Stimulated activated naive CD4-positive, alpha-beta T cell treated with Interleukin-2 at 50 U/mL for 16 hours (primary cell): ENCODE data around the gene DHRS4L2.
"Not testable (repeated sequence)": the region's sequence is repeated elsewhere in the genome, so short reads cannot be mapped to it uniquely, and the experiment has no call there.

Source experiments
- DNase-seq: peaks from one replicate; lab custom pipeline; 2025; lab: John Stamatoyannopoulos, UW

Gene DHRS4L2

DNA sequence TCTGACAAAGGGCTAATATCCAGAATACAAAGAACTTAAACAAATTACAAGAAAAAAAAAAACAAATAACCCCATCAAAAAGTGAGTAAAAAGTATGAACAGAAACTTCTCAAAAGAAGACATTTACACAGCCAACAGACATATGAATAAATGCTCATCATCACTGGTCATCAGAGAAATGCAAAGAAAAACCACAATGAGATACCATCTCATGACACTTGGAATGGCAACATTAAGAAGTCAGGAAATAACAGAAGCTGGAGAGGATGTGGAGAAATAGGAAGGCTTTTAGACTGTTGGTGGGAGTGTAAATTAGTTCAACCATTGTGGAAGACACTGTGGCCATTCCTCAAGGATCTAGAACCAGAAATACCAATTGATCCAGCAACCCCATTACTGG is 30.2 kb downstream of the DHRS4L2 start:
- DNase-seq = not testable (repeated sequence)

DNA sequence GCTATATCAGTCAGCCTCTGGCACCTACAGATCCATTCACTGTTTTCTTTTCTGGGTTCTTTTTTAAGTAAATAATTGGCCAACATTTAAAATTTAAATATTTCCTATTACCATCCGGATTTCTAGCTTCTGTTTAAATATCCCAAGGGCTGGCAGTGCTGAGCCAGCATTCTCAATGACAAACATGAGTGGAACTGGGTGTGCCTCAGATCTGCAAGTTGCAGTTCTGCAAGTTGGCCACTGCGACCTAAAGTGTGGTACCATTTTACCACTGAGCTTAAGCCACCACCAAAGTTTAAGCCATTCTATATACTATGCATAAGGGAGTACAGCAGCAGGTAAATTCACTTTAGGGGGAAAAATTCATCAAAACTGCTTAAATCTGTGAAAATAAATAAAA is 31.2 kb downstream of the DHRS4L2 start:
- DNase-seq = not testable (repeated sequence)

DNA sequence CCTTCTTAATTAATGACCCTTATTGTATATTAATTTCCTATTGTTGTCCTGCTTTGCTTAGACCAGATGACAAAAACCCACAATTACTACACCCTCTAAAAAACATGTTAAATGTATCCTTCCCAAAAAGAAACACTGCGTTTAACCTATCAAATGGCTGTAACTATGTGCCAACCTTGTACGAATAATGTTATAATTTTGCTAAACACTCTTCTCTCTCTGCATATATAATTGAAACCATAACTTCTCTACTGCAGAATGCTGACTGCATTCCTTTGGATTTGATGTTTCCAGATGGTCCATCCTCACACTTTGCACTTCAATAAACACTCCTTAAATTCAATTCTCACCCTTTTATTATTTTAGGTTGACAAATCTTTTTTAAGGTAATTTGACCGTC is 31.8 kb downstream of the DHRS4L2 start:
- not testable (repeated sequence) for DNase-seq

DNA sequence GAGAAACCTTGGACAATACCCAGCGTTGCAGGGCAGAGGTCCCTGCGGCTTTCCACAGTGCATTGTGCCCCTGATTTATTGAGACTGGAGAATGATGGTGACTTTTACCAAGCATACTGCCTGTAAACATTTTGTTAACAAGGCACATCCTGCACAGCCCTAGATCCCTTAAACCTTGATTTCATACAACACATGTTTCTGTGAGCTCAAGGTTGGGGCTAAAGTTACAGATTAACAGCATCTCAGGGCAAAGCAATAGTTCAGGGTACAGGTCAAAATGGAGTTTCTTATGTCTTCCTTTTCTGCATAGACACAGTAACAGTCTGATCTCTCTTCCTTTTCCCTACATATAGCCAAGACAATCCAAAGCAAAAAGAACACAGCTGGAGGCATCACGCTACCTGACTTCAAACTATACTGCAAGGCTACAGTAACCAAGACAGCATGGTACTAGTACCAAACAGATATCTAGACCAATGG is 36.2 kb downstream of the DHRS4L2 start:
- DNase-seq = not testable (repeated sequence)

DNA sequence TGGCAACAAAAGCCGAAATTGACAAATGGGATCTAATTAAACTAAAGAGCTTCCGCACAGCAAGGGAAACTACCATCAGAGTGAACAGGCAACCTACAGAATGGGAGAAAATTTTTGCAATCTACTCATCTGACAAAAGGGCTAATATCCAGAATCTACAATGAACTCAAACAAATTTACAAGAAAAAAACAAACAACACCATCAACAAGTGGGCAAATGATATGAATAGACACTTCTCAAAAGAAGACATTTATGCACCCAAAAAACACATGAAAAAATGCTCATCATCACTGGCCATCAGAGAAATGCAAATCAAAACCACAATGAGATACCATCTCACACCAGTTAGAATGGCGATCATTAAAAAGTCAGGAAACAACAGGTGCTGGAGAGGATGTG is 41.0 kb downstream of the DHRS4L2 start:
- DNase-seq = not testable (repeated sequence)

DNA sequence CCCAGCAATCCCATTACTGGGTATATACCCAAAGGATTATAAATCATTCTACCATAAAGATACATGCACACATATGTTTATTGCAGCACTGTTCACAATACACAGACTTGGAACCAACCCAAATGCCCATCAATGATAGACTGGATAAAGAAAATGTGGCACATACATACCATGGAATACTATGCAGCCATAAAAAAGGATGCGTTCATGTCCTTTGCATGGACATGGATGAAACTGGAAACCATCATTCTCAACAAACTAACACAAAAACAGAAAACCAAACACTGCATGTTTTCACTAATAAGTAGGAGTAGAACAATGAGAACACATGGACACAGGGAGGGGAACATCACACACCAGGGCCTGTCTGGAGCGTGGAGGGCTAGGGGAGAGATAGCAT is 42.6 kb downstream of the DHRS4L2 start:
- not testable (repeated sequence) for DNase-seq

DNA sequence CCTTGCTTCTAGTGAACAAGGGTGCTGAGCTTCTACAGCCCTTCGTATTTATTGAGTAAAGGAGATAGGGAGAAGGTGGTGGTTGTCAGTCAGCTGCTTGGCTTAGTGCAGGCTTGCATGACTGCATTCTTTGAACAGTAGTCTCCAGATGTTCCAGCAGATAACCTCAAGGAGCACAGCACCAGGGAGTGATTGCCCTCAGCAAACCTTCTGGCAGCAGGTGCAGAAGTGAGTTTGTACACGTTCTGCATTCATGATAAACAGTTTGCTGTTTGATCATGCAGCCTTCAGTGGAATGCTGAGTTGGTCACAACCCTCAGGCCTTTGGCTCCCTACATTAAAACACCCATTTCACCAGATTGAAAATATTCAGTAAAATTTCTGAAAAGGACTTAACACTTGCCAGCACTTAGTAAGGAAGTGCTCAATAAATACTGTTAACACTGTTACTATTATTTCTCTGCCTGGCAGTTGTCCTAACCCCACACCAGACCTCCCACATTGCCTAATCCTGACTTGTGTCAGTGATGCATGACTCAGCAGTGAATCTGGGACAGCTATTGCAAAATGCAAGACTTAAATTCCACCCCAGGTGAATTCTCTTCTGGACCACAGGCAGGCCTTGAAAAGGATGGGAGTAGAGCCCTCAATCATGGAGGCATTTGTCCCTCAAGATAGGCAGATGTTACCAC is 44.1 kb downstream of the DHRS4L2 start:
- no peak for DNase-seq

DNA sequence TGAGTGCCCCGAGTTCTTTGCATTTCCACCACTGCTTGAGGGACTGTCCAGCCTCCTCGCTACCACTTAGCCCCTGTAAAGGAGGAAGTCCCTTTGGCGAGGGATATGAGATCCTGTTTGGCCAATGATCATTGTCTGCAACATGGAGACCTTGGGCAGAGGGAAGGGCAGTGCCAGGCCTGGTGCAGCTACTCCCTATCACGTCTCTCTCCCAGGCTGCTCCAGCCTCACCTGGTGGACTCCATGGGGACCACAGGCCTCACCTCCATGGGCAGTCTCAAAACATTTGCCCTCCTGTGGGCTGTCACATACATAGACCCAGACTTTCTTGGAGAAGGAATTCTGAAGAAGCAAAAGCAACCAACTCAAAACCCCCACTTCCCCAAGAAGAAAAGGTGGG is 47.0 kb downstream of the DHRS4L2 start:
- DNase-seq = not testable (repeated sequence)

DNA sequence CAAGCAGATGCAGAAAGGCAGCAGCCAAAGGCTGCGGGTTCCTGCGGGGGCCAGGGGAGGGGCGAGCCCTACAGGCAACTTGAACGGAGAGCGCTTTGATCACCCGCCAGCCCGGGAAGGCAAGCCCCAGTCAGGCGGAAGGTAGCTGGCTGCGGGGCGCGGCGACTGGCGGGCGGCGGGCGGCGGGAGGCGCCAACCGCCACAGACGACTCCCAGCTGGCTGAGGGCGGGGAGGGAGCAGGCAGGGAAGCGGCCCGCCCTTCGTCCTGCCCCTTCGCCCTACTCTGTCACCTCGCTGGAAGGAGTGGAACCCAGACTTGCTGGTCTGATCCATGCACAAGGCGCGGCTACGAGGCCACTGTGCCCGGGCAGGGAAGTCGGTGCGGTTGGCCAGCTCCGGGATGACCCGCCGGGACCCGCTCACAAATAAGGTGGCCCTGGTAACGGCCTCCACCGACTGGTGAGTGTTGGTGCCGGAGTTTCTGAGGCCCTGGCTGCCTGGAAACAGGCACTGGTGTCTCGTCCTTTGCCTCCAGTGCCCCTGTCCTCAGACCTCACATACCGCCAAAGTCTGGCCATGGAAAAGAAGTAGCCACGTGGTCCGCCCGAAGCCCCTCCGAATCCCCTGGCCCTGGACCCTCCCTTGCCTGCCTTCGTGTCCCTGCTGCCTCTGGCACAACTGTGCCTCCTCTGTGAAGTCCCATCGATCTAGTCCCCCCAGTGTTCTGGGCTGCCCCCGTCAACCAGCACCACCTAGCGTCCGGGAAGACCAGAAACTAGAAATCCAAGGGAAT is 47.6 kb downstream of the DHRS4L2 start:
- peak; percentile 50 for DNase-seq

DNA sequence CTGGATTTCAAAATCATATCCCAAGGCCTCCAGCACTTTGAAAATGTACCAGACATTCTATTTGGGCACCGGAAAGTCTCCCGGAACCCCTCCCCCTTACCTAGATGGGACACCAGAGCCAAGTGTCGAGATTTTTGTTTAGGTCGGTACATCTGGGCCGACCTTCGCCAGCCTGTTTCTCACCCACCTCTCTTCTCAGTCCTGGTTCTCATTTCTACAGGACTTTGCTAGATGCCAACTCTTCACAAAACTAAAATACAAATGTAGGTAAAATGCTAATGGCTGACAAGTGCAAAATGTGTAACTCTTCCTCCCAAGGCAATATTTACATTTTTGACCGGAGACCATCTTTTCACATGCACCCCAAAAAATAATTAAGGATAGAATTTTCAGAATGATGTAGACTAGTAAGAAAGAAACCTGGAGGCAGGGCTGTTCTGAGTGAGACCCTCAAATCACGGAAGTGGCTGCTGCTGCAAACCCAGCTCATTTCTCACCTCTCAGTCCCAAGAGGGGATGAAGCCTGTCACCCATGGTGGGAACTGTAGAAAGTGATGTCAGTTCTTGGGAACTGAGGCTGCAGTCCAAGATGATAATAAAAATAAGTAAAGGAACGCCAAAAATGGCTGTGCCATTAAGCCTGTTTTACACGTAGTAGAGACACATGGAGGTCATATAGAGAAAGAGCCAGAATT is 48.4 kb downstream of the DHRS4L2 start:
- DNase-seq = not testable (repeated sequence)

DNA sequence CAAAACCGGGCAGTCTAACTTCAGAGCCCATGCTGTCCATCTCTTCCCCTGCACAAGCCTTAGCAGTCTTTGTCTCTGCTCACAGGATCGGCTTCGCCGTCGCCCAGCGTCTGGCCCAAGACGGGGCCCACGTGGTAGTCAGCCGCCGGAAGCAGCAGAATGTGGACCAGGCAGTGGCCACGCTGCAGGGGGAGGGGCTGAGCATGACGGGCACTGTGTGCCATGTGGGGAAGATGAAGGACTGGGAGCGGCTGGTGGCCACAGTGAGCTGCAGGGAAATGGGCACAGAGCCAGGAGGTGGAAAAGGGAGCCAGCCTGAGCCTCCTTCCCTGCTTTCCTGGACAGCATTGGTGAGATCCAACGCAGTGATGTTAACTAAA is 48.9 kb downstream of the DHRS4L2 start:
- DNase-seq = no peak

DNA sequence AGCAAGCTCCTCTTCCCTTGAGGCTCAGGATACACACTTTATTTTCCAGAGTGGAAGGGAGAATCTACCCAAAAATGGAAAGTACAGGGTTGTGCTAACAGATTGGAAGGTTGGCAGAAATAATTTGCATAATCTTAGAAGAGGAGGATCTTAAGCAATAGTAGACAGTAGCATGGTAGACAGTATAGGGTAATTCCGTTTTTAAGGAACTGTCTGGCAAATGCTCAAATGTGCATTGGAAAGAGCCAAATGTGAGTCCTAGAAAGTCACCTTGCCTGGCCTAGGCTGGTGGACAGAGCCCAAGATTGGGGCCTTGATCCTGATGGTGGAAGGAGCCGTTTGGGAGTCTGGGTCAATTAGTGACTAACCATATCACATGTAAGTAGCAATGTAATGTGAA is 50.0 kb downstream of the DHRS4L2 start:
- DNase-seq = no peak

DNA sequence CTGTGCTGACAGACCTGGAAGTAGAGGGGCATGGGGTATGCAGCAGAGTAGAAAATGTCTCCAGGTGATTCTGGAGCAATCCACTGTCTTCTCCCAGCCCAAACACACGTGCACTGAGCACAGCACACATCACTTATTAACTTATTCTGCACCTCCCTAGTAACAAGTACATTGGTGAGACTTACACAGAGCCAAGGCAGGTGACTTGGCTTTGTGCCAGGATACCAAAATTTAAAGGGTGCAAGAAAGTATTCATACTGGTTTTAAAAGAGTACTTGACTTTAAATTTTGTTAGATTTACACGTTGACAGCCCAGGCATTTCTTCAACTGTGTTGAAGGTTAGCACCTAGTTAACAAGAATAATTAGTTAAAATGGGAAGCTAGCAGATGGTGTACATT is 52.0 kb downstream of the DHRS4L2 start:
- no peak for DNase-seq

DNA sequence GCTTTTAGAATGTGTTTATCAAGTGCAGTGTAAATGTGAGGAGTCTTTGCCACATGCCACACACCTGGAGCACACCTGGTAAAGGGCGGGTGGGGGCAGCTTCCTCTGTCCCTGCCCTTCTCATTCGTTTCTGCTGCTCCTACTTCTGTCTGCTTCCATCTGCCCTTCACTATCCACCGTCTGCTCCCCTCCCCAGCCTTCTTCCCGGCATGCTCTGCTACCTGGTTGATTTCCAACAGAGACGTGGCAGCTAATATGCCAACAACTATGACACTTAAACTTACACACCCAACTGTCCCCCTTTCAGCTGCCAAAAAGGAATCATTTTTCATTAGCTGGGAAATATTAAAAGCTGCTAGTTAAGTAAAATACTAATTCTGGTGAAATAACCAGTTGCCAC is 54.0 kb downstream of the DHRS4L2 start:
- no peak for DNase-seq

DNA sequence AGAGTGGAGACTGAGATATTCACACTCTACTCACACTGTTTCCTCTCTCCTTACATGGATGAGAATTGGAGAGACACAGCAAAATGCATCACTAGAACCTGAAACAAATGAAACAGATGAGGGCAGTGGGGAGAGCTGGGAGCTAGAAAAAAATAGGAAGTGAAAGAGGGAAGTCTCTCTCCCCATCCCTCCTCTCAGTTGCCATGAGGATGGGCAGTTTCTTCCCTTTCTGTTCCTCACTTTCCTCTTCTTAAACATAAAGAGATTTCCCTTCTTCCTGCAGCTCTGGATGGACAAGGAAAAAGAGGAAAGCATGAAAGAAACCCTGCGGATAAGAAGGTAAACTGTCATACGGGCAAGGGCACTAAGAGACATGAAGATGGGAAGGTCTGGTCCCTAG is 60.3 kb downstream of the DHRS4L2 start:
- not testable (repeated sequence) for DNase-seq

DNA sequence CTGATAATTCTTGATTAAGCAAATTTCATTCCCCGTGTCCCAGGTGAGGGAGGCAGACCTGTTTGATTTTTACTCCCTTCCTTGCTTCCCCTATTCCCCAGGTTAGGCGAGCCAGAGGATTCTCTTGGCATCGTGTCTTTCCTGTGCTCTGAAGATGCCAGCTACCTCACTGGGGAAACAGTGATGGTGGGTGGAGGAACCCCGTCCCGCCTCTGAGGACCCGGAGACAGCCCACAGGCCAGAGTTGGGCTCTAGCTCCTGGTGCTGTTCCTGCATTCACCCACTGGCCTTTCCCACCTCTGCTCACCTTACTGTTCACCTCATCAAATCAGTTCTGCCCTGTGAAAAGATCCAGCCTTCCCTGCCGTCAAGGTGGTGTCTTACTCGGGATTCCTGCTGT is 62.0 kb downstream of the DHRS4L2 start:
- DNase-seq = not testable (repeated sequence)

DNA sequence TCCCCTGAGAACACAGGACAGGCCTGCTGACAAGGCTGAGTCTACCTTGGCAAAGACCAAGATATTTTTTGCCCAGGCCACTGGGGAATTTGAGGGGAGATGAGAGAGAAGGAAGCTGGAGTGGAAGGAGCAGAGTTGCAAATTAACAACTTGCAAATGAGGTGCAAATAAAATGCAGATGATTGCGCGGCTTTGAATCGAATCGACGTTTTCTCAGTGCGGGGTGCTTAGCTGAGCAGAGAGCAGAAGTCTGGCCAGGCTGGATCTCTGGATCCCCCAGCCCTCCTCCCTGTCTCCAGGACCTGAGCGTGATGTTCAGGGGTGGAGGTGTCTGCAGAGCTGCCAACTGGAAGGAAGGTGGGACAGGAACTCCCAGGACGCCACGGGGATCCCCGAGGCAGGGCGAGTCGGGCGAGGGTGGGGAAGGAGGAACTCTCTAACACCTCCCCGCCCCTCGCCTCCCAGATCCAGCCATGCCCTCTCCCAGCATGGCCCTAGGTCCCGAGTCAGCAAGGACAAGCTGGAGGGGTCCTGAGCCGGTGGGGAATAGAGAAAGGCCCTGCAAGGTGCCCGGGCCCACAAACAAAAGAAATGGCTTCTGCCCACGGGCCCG is 62.6 kb downstream of the DHRS4L2 start:
- DNase-seq = no peak

DNA sequence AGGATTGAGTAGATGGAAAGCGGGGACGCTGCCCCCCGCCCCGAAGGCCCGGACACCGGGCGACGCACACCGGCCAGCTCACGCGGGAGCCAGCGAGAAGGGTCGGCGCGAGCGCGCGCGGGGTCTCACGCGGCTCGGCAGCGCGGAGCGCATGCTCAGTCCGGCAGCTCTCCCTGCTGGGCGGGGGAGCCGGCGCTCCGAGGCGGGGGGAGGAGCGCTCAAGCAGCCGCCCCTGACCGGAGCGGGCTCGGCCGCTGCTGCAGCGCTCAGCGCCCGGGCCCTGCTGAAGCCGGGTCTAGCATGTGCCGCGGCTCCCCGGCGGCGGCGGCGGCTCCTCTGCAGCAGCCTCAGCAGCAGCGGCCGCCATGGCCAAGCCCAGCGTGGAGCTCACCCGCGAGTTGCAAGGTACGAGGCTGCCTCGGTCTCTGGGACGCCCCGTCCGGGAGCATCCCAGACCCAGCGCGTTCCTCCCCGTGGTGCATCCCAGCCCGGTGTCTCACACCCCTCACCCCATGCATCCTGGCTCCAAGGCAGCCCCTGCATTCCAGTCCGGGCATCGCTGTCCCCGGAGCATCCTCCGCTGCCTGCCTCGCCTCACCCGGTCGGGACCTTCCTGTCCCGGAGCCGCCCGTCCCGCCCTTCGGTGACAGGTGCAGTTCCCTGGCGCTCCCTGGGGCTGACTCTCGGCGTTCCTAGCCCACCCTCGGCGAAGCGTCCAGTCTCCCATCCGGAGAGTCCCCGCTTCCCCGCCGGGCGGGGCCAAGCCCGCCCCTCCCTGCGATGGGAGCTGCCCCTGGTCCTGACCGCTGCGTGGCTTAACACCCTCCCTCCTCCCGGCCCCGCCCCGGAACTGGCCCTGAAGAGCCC is 63.3 kb downstream of the DHRS4L2 start, which contains the start of gene CARMIL3:
CARMIL3 (plus strand) TSS at position 221 of the 867 bp plus-strand sequence; CDS start at position 366, 145 bp downstream.
- peak; percentile 53 for DNase-seq

DNA sequence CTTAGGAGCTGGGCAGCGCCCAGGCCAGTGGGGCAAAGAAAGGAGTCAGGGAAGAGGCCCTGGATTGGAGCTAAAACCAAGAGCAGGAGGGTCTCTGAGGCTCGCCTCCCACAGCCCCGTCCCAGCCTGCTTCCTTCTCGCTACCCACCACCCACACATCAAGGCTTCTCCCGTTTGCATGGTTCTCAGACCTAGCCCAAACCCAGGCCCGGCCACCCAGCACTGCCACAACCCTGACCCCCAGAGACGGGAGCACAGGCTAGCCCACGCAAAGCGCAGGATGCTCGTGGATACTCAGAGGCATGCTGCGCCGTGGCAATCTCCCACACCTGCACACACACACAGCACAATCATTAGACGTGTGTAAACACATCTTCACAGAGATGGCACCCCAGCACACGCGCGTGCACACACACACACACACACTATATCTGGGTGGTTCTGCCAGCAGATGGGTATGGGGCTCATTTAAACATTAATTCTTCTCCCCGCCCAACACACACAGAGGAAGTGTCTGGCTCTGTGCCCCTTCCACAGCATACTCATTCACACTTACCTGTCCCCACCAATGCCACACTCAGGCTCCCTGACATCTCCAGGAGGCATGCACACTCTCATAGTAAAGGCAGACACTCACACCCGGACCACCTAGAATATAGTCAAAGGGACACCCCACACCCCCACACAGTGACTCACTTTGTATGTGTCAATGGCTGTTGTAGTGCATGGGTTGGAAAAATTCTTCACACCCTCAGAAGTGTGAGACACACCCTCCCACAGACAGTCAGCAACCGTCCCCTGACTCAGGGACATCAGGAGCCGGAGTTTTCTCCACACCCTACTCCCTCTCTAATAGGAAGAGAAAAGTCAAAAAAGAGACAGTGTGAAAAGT is 64.2 kb downstream of the DHRS4L2 start:
- peak; percentile 77 for DNase-seq
